Measurements from ENCODE around the gene AHDC1. TPM values are rescaled to one million over a fixed set of nuclear protein-coding genes. Genes with fewer than 3 reads are reported as not detected.

Gene AHDC1
- total and polyA plus RNA-seq, 2 of the 13 experiments (the other 11 are each of a cell fraction or from before 2014, with no cell fraction given): 1.0 to 2.7 TPM

DNA sequence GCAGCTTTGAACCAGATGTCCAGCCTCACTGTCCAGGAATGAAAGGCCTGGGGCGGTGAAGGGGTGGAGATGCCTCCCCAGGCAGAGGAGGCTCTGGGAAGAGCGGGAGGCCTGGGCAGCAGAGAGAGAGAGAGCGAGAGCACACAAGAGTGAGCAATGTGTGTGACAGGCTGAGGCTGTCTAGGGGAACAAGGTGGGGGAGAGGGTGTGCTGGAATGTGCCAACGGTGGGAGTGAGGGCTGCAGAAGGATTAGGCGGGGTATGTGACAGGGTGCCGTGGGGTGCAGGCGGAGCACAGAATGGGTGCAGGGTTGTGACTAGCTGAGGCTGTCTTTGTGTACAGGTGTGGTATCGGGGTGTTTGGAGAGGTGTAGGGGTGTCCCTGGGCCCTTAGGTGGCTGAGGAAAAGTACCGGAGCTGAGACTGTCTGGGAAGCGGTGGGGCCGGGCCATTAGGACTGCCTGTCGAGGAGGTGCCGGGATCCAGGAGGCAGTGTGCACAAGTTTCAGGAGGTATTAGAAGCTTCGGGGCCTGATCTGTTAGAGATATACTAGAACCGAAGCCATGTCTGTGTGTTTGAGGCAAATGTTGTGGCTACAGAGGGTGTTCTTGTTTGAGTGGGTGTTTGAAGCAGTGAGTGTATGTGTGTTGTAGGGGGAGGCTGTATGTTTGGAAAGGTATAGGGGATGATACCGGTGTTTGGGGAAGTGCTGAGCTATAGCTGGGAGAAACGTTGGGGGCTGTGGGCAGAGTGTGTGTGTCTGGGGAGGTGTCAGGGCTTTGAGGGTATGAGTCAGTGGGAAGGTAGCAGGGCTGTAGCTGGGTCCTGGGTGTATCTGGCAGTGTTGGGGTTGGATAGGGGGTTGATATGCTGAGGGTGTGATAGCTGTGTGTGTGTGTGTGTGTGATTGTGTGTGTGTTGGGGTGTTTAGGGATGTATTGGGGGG is 9.1 kb downstream of the AHDC1 start (continued):
- TF ChIP-seq, protein P1, sequence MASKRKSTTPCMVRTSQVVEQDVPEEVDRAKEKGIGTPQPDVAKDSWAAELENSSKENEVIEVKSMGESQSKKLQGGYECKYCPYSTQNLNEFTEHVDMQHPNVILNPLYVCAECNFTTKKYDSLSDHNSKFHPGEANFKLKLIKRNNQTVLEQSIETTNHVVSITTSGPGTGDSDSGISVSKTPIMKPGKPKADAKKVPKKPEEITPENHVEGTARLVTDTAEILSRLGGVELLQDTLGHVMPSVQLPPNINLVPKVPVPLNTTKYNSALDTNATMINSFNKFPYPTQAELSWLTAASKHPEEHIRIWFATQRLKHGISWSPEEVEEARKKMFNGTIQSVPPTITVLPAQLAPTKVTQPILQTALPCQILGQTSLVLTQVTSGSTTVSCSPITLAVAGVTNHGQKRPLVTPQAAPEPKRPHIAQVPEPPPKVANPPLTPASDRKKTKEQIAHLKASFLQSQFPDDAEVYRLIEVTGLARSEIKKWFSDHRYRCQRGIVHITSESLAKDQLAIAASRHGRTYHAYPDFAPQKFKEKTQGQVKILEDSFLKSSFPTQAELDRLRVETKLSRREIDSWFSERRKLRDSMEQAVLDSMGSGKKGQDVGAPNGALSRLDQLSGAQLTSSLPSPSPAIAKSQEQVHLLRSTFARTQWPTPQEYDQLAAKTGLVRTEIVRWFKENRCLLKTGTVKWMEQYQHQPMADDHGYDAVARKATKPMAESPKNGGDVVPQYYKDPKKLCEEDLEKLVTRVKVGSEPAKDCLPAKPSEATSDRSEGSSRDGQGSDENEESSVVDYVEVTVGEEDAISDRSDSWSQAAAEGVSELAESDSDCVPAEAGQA (IDR thresholded peaks at IDR 0.05; ENCODE audit: low read depth): no peak
- TF ChIP-seq, protein P1 (CRISPR knock-in tag; IDR thresholded peaks at IDR 0.05; ENCODE audit: borderline replicate concordance): no peak
- TF ChIP-seq SMARCC2 (IDR thresholded peaks at IDR 0.05) (no peak), HNRNPK (IDR thresholded peaks at IDR 0.05; ENCODE audit: low read depth, low read length, poor library complexity, severe bottlenecking) (no peak), ZNF124 (CRISPR knock-in tag; IDR thresholded peaks at IDR 0.05) (no peak), ZNF629 (CRISPR knock-in tag; conservative IDR thresholded peaks at IDR 0.05) (no peak), ZNF891 (CRISPR knock-in tag; IDR thresholded peaks at IDR 0.05) (no peak), ZNF547 (CRISPR knock-in tag; IDR thresholded peaks at IDR 0.05) (no peak)
- TF ChIP-seq, protein P2, sequence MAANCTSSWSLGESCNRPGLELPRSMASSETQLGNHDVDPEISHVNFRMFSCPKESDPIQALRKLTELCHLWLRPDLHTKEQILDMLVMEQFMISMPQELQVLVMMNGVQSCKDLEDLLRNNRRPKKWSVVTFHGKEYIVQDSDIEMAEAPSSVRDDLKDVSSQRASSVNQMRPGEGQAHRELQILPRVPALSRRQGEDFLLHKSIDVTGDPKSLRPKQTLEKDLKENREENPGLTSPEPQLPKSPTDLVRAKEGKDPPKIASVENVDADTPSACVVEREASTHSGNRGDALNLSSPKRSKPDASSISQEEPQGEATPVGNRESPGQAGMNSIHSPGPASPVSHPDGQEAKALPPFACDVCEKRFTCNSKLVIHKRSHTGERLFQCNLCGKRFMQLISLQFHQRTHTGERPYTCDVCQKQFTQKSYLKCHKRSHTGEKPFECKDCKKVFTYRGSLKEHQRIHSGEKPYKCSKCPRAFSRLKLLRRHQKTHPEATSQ (CRISPR knock-in tag; IDR thresholded peaks at IDR 0.05; ENCODE audit: borderline replicate concordance): no peak
- TF ChIP-seq, protein P3, sequence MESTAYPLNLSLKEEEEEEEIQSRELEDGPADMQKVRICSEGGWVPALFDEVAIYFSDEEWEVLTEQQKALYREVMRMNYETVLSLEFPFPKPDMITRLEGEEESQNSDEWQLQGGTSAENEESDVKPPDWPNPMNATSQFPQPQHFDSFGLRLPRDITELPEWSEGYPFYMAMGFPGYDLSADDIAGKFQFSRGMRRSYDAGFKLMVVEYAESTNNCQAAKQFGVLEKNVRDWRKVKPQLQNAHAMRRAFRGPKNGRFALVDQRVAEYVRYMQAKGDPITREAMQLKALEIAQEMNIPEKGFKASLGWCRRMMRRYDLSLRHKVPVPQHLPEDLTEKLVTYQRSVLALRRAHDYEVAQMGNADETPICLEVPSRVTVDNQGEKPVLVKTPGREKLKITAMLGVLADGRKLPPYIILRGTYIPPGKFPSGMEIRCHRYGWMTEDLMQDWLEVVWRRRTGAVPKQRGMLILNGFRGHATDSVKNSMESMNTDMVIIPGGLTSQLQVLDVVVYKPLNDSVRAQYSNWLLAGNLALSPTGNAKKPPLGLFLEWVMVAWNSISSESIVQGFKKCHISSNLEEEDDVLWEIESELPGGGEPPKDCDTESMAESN (CRISPR knock-in tag; conservative IDR thresholded peaks at IDR 0.05): no peak

Data from HepG2 (cell line).